ENCODE results near the gene ADGRD1.

Gene ADGRD1

DNA sequence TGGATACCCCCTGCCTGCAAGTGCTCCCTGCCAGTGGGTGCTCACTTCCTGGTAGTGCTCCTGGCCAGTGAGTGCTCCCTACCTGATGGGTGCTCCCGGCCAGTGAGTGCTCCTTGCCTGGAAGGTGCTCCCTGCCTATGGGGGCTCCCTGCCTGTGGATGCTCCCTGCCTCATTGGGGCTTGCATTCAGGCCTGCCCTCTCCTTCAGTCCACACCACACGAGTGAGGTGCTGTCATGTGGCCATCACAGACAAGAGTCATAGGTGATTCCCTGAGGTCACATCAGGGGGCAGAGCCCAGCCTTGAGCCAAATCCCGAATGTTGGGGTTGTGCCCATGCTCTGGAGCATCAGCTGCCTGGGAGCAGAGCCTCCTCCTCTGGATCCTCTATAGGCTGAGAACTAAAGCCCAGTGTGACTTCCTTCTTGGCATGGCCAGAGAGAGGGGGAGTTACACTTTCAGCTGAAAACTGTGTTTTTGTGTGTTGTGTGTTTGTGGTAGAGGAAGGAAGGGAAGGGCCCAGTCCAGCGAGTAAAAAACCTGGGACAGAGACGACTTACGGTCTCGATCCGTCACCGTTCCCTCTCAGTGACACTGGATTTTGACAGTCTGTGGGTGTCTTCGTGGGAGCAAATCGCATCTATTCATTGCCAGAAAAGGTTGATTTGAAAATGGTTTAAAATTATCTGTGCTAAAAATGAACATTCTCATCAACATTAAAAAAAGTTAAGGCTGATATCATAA, 136.0 kb downstream of the ADGRD1 start:
- intact Hi-C loops (cut with DNase I): no loop called here
- DNase-seq: peak in 29 of 42 donors; percentile 10 to 84 (median 49)

- peak in 21 of 42 donors; percentile 3 to 38 (median 11) for DNase-seq
- intact Hi-C loops (cut with DNase I): no loop called here
These were observed 136.8 kb downstream of the ADGRD1 start for GRCh38 chr12:131090274-131091210.

DNA sequence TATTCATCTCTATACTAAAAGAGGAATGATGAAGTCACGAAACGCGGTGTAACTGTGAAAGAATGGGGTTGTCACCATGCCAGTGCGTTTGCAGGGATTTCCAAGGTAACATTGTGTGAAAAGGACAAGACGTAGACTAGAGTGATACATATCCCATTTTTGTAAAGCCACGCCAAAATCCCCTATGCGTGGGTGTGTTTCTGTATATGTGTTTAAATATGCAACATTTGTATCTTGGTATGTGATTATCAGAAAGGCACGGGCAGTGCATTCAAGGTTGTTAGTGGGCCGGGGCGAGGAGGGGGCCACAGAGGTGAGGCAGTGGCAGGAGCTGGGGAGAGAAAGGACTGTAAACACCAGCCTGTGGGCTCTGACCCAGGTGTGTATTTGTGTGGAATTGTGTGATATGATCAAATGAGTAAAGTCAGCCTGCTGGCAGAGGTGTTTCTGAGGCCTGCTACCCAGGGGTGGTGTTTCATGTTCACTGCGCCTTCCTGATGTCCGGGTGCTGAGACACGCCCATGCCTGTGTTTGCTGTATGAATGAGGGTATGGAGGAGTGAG, 137.8 kb downstream of the ADGRD1 start:
- intact Hi-C loops (cut with DNase I): no loop called here
- peak in 29 of 42 donors; percentile 5 to 75 (median 28) for DNase-seq

DNA sequence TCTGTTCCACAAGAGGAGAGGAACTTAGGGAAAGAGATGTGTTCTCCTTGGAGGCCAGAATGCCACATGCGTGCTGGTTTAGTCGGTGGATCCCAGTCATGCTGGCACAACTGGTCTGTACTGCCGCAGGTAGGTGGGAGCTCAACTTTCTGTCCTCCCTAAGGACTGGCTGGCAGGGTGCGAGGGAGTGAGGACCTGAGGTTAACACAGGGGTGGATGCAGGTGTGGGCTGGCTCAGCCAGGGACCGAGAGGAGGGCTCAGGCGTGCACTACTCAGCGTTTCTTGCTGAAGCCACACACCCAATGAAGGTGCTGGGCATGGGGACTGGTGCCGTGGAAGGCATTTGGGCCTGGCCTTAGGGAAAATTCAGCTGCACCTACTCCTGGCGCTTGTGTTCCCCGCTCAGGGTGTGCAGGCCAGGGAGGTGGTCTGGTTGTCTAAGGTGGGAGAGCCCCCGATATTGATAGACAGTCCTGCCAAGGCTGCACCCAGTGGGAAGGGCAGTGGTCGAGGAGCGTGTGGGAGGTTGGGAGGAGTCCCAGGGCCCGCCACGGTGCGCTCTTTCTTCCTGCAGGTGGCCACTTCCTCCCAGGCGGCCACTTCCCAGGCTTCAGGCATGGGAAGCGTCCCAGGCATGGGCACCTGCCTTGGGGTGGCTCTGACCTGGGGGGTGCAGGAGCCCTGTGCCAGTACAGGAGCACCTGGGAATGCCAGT, 138.4 kb downstream of the ADGRD1 start:
- intact Hi-C loops (cut with DNase I): no loop called here
- DNase-seq: peak in 20 of 42 donors; percentile 1 to 32 (median 10)

DNA sequence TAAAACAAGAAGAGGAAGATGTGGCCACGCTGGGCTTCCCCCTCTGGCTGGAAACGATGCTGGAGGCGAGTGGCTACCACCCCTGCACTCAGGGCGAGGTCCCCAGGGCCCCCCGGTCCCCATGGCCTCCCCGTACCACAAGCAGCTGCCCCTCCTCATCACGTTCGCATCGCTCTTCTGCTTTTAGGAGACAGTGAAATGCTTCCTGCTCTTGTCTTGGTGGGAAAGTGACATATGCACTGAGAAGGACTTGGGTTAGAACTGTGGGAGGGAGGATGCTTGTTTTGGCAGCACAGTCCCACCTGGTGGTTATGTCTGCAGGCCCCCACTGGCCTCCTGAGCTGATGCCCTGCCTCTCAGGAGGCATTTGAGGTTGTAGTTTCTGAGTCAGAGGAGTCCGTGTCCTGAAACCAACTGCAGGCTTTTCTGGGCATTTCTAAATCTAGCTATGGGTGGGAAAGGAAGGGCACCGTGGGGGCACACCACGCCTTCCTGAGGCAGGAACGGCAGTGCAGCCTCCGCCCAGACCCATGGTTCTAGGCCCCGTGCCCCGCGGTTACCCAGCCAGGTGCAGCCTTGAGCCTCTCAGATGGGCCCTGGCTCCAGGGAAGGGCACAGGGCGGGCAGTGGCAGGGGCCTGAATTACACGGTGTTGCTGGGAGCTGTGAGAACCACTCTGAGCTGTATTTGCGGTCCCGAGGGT, 139.3 kb downstream of the ADGRD1 start:
- DNase-seq: peak in 18 of 42 donors; percentile 3 to 41 (median 10)
- intact Hi-C loops (cut with DNase I): no loop called here

DNA sequence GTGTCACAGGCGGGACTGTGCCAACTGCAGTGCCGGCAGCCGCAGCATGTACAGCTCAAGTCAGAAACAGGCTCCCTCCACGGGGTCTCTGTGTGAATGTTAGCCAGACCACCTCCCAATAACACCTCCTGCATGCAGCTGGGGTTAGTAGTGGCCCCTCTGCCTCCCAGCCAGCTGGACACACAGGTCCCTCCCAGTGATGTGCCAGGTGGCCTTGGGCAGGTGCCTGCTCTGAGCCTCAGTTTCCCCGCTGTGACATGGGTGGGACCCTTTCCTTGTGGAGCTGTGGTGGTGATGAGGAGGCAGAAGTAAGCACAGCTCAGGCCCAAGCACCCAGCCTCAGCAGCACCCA, 139.9 kb downstream of the ADGRD1 start:
- peak in 11 of 42 donors; percentile 2 to 22 (median 7) for DNase-seq
- intact Hi-C loops (cut with DNase I): no loop called here

GRCh38 chr12:131093971-131094830, 140.5 kb downstream of the ADGRD1 start:
- peak in 12 of 42 donors; percentile 2 to 25 (median 7) for DNase-seq
- intact Hi-C loops (cut with DNase I): no loop called here

- intact Hi-C loops (cut with DNase I): no loop called here
- peak in 13 of 42 donors; percentile 2 to 34 (median 10) for DNase-seq
These were observed 141.4 kb downstream of the ADGRD1 start for GRCh38 chr12:131094831-131095805.

- peak in 10 of 42 donors; percentile 2 to 27 (median 4) for DNase-seq
- intact Hi-C loops (cut with DNase I): no loop called here
These were observed 142.3 kb downstream of the ADGRD1 start for GRCh38 chr12:131095826-131096680.

DNA sequence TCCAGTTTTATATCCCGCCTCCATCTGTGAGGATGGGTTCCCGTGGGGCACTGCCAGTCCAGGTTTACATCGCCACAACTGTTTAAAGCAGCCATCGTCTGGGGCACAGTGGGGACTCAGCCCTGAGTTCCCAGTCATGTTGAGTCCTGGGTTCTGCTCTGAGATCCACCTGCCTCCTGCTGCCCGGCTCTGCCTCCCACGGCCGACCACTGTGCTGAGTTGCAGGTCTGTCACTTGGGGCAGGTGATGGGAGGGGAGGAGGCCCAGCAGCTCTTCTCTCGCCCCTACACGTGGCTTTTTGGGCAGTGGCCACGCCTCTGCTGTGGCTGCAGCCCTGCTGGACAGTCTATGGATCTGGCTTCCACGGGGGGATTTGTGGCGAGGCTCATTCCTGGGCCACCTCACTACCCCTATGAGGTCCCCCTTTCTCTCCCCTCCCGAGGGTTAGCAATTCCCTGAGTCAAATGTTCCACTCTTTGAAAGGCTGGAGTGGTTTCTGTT, 143.0 kb downstream of the ADGRD1 start:
- intact Hi-C loops (cut with DNase I): no loop called here
- peak in 9 of 42 donors; percentile 2 to 35 (median 9) for DNase-seq

DNA sequence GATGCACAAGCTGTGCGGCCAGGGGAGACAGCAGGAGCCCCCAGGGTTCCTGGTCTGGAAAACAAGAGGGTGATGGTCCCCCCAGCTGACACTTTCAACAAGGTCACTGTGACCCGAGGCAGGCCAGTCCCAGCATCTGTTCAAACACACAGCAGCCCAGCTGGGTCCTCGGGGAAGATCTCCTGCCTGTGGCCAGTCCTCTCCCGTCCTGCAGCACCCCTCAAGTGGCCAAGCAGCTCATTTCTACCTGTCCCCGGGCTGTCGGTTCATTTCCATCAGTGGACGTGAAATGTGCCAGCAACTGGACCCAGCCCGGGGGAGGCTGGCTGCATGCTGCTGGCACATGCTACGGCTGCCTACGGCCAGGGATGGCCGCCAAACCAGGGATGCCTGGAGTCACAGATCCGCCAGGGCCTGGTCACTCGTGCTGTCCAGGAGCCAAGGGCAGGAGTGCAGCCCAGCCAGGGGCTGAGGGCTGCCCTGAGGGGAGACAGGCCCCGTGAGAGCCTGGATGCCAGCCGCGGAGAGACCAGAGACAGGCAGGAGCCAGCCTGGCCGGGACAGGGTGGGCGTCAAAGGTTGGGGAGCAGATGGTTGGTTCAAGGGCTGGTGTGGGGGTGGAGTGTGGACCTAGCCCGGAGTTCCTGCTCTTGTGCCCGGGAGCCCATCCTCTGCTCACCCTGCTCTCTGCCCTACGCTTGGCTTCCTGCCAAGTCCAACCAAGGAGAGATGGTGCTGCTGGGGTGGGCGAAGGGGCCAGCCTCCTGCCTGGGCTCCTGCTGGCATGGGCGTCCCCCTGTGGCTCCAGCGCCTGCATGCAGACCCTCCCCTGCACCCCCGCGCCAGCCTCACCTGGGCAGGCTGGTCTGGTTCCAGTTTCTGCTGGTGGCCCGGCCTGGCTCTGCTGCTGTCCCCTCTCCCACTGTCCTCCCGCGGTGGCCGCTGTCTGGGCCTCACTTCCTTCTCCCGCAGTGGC, 143.8 kb downstream of the ADGRD1 start:
- intact Hi-C loops (cut with DNase I): no loop called here
- DNase-seq: peak in 12 of 42 donors; percentile 3 to 43 (median 16)

- intact Hi-C loops (cut with DNase I): no loop called here
- DNase-seq: peak in 12 of 42 donors; percentile 3 to 29 (median 10)
These were observed 144.7 kb downstream of the ADGRD1 start for GRCh38 chr12:131098178-131098981.
